Gastrocnemius medialis (tissue), 4 donors: ENCODE results near the gene KCNQ1. TPM values are rescaled to one million over a fixed set of nuclear protein-coding genes. Genes with fewer than 3 reads are reported as not detected.

Experiments
- ATAC-seq, 2 donors: fragments of 150-250 bp; one replicate each; pipeline ENCODE4 v1.9.1; 2016
- DNase-seq, 2 donors: peaks; one replicate each; pipeline ENCODE4 v3.0.0-alpha.2; 2019
- H3K27ac ChIP-seq, 4 donors: fragments of 200-600 bp; sonication (generic); 1 replicate in 1 of 4; 2 replicates in 3 of 4; pipeline ENCODE4 v1.5.1; 2016 to 2018; ENCODE audit warnings: mild to moderate bottlenecking in 2 of 4, moderate library complexity in 1 of 4
- H3K27me3 ChIP-seq, 3 donors: fragments of 200-600 bp; sonication (generic) in 2 of 3; 1 replicate in 1 of 3; 2 replicates in 2 of 3; pipeline versions ENCODE4 v1.5.1 to v1.6.0; 2016 to 2019; ENCODE audit warnings: mild to moderate bottlenecking in 1 of 3, moderate library complexity in 1 of 3
- H3K36me3 ChIP-seq, 2 donors: fragments of 200-600 bp; sonication (generic) in 1 of 2; one replicate each; pipeline ENCODE4 v1.5.1; 2017 to 2018
- H3K4me1 ChIP-seq, 2 donors: fragments of 200-600 bp; sonication (generic) in 1 of 2; one replicate each; pipeline ENCODE4 v1.5.1; 2016 to 2017; ENCODE audit warnings: mild to moderate bottlenecking in 2 of 2
- H3K4me3 ChIP-seq, 4 donors: fragments of 200-600 bp; sonication (generic) in 3 of 4; 1 replicate in 1 of 4; 2 replicates in 3 of 4; pipeline ENCODE4 v1.5.1; 2016 to 2019; ENCODE audit warnings: mild to moderate bottlenecking in 2 of 4
- H3K9me3 ChIP-seq, 3 donors: fragments of 200-600 bp; sonication (generic) in 2 of 3; 1 replicate in 1 of 3; 2 replicates in 2 of 3; pipeline ENCODE4 v1.5.1; 2016 to 2019
- CTCF ChIP-seq, 5 experiments: fragments of 450-650 bp in 3 of 5; fragments of 200-600 bp in 2 of 5; sonication (generic) in 2 of 5; IDR thresholded peaks in 4 of 5; conservative IDR thresholded peaks in 1 of 5; 1 replicate in 4 of 5; 2 replicates in 1 of 5; pipeline ENCODE4 v1.5.1; 2016 to 2019; ENCODE audit warnings: antibody characterized with exemption in 5 of 5, mild to moderate bottlenecking in 3 of 5, moderate library complexity in 3 of 5
- POLR2A ChIP-seq, 2 donors: fragments of 450-650 bp; IDR thresholded peaks; one replicate each; pipeline ENCODE4 v1.6.1; 2017; ENCODE audit warnings: antibody characterized with exemption in 2 of 2, mild to moderate bottlenecking in 2 of 2, moderate library complexity in 2 of 2
- in situ Hi-C, 4 donors: fragments of 200-750 bp; cut with MboI; loops; one replicate each; pipeline versions ENCODE4 v1.15.0 to v1.8.0; 2017; ENCODE audit warnings: low sequenced_read_pairs in 4 of 4
- intact Hi-C: fragments of 100-400 bp; cut with DNase I; formaldehyde crosslinking; loops from one replicate; pipeline ENCODE4 v1.15.1; 2023; ENCODE audit warnings: low total_unique reads
- total RNA-seq, 4 donors: library from RNA; depleted of rRNA; stranded (reverse); fragments of >200 nt; gene quantifications; one replicate each; pipeline versions ENCODE4 v1.1.0 to v1.2.3, GENCODE V29; 2016

Gene KCNQ1
- total RNA-seq, 4 donors from 2014 or later: 0.15 to 1.00 (median 0.67) TPM

GRCh38 chr11:2679011-2679676 lies 234.3 kb downstream of the KCNQ1 start:
- H3K4me1 ChIP-seq: peaks cover 0 to 4% of the 10 kb centered on the region in 2 donors
- in situ Hi-C loops (loop anchor here in 3 of 4 donors (25.0 kb wide), 1 partner anchor 208 kb away; the partner anchor contains the start of gene CDKN1C (in 3 of the 3)), intact Hi-C loops (no loop called here)
- H3K27me3 ChIP-seq: no peaks in the 10 kb centered on the region
- DNase-seq: peak in 1 of 2 donors; percentile 1
- ATAC-seq: no peak
- H3K27ac ChIP-seq: no peak overlapping the region
- TF ChIP-seq POLR2A (IDR thresholded peaks at IDR 0.05) (no peak), CTCF (IDR thresholded peaks at IDR 0.05 in 4 of 5, conservative IDR thresholded peaks at IDR 0.05 in 1 of 5) (no peak)
- no peaks in the 10 kb centered on the region for H3K9me3 ChIP-seq
- H3K4me3 ChIP-seq: no peak overlapping the region
- H3K36me3 ChIP-seq: no peaks in the 10 kb centered on the region

GRCh38 chr11:2681408-2682145 lies 236.8 kb downstream of the KCNQ1 start:
- no peaks in the 10 kb centered on the region for H3K27me3 ChIP-seq
- ATAC-seq (no peak), DNase-seq (peak in 1 of 2 donors; percentile 5)
- in situ Hi-C loops: loop anchor here in 3 of 4 donors (25.0 kb wide), 1 partner anchor 206 kb away; the partner anchor contains the start of gene CDKN1C (in 3 of the 3)
- no peak for TF ChIP-seq CTCF (IDR thresholded peaks at IDR 0.05 in 4 of 5, conservative IDR thresholded peaks at IDR 0.05 in 1 of 5)
- no peak for TF ChIP-seq POLR2A (IDR thresholded peaks at IDR 0.05)
- H3K4me3 ChIP-seq: no peak overlapping the region
- intact Hi-C loops: no loop called here
- H3K4me1 ChIP-seq: no peaks in the 10 kb centered on the region
- H3K9me3 ChIP-seq: no peaks in the 10 kb centered on the region
- H3K36me3 ChIP-seq: no peaks in the 10 kb centered on the region
- no peak overlapping the region for H3K27ac ChIP-seq

GRCh38 chr11:2683806-2684205 lies 239.0 kb downstream of the KCNQ1 start:
- intact Hi-C loops: no loop called here
- TF ChIP-seq CTCF (IDR thresholded peaks at IDR 0.05 in 4 of 5, conservative IDR thresholded peaks at IDR 0.05 in 1 of 5) (no peak), POLR2A (IDR thresholded peaks at IDR 0.05) (no peak)

GRCh38 chr11:2684581-2684980 lies 239.8 kb downstream of the KCNQ1 start:
- intact Hi-C loops: no loop called here
- ATAC-seq (no peak), DNase-seq (peak in 1 of 2 donors; percentile 3)
- Histone ChIP-seq H3K4me1 (peaks cover 0 to 14% of the 10 kb centered on the region in 2 donors), H3K27ac (no peak overlapping the region), H3K4me3 (no peak overlapping the region), H3K36me3 (no peaks in the 10 kb centered on the region), H3K9me3 (no peaks in the 10 kb centered on the region), H3K27me3 (no peaks in the 10 kb centered on the region)
- TF ChIP-seq CTCF (IDR thresholded peaks at IDR 0.05 in 4 of 5, conservative IDR thresholded peaks at IDR 0.05 in 1 of 5): no peak
- no peak for TF ChIP-seq POLR2A (IDR thresholded peaks at IDR 0.05)
- in situ Hi-C loops: loop anchor here in 3 of 4 donors (25.0 kb wide), 1 partner anchor 203 kb away; the partner anchor contains the start of gene CDKN1C (in 3 of the 3)

More at GRCh38 chr11:2683806-2684205, 239.0 kb downstream of the KCNQ1 start:
- Histone ChIP-seq H3K9me3 (no peaks in the 10 kb centered on the region), H3K4me3 (no peak overlapping the region), H3K36me3 (no peaks in the 10 kb centered on the region), H3K4me1 (peaks cover 0 to 9% of the 10 kb centered on the region in 2 donors), H3K27me3 (no peaks in the 10 kb centered on the region), H3K27ac (no peak overlapping the region)
- DNase-seq (no peak), ATAC-seq (no peak)
- in situ Hi-C loops: loop anchor here in 3 of 4 donors (25.0 kb wide), 1 partner anchor 203 kb away; the partner anchor contains the start of gene CDKN1C (in 3 of the 3)
